ENCODE results near the gene SPACDR. TPM values are rescaled to one million over a fixed set of nuclear protein-coding genes. Genes with fewer than 3 reads are reported as not detected.

The SPACDR gene
- total and polyA plus RNA-seq, 9 of the 15 experiments (the other 6 are each of a cell fraction or from before 2014, with no cell fraction given): 0.07 to 0.55 (median 0.14) TPM; not detected in 1

- TF ChIP-seq YBX1 (IDR thresholded peaks at IDR 0.05) (no peak), PPARD (CRISPR knock-in tag; IDR thresholded peaks at IDR 0.05) (no peak), REST (IDR thresholded peaks at IDR 0.05; ENCODE audit: borderline replicate concordance) (no peak), REST (CRISPR knock-in tag; IDR thresholded peaks at IDR 0.05; ENCODE audit: low read depth) (no peak), RNF2 (IDR thresholded peaks at IDR 0.05) (no peak; the same call in 1 of the 2 replicates), TSHZ1 (CRISPR knock-in tag; IDR thresholded peaks at IDR 0.05) (no peak), KLF6 (CRISPR knock-in tag; IDR thresholded peaks at IDR 0.05; ENCODE audit: borderline replicate concordance) (no peak), SNAPC5 (CRISPR knock-in tag; IDR thresholded peaks at IDR 0.05) (no peak), MLLT1 (IDR thresholded peaks at IDR 0.05) (peak; percentile 88 to 95), ZNF512 (tag; IDR thresholded peaks at IDR 0.05) (no peak), KAT2B (IDR thresholded peaks at IDR 0.05; ENCODE audit: low read depth, low read length) (no peak), ZNF274 (IDR thresholded peaks at IDR 0.05; ENCODE audit: borderline replicate concordance, low read depth, low read length) (no peak), ETV5 (CRISPR knock-in tag; IDR thresholded peaks at IDR 0.05; ENCODE audit: low read depth) (peak; percentile 62; the same call in 1 of the 2 replicates)
These were observed 15.0 kb upstream of the SPACDR start, which contains the start of gene TSC22D4 (continued) for GRCh38 chr7:100478958-100479660.

Measured in K562 (cell line).